HG02610 (cell line): ENCODE data around the gene DDX51.
A peak's percentile ranks its signal among the peaks of the same experiment; 100 is the strongest.
"Not testable (repeated sequence)": the region's sequence is repeated elsewhere in the genome, so short reads cannot be mapped to it uniquely, and the experiment has no call there.

ENCODE experiments used
- ATAC-seq: cut with Tn5 transposase; IDR thresholded peaks from one replicate; pipeline ENCODE4 v1.9.1; 2021; ENCODE audit warnings: mild to moderate bottlenecking, moderate library complexity; ENCODE audit not compliant: unreplicated experiment

Gene DDX51

DNA sequence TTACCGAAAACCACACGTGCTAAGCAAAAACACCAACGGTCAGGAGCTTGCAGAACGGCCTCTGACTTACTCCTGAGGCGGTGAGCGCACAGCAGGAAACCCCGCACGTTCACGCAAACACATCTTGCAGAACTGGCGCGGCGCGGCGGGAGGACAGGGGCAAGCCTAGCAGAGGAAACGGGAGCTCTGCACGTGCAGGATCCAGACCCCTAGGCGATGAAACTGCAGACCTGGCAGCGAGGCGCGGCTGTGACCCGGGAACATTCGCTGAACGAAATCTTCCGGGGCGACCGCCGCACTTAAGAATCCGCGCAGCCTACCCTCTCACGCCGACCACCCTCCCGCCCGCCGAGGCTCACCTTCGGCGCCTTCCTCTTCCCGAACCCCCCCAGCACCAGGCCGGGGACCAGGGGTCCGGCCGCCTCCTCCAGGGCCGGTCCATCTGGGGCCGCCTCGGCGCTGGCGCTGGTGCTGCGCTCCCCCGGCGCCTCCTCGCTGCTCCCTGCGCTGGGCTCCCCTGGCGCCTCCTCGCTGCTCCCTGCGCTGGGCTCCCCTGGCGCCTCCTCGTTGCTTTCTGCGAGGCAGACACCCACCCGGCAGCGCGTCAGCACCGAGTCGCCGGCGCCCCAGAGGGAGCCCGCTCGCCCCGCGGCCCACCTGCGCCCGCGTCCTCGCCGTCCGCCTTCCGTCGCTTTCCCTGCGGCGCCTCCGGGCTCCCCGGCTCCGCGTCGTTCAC is 615 bp downstream of the DDX51 start:
- ATAC-seq = peak; percentile 18

GRCh38 chr12:132142679-132143335 is 1.3 kb downstream of the DDX51 start:
- no peak for ATAC-seq

DNA sequence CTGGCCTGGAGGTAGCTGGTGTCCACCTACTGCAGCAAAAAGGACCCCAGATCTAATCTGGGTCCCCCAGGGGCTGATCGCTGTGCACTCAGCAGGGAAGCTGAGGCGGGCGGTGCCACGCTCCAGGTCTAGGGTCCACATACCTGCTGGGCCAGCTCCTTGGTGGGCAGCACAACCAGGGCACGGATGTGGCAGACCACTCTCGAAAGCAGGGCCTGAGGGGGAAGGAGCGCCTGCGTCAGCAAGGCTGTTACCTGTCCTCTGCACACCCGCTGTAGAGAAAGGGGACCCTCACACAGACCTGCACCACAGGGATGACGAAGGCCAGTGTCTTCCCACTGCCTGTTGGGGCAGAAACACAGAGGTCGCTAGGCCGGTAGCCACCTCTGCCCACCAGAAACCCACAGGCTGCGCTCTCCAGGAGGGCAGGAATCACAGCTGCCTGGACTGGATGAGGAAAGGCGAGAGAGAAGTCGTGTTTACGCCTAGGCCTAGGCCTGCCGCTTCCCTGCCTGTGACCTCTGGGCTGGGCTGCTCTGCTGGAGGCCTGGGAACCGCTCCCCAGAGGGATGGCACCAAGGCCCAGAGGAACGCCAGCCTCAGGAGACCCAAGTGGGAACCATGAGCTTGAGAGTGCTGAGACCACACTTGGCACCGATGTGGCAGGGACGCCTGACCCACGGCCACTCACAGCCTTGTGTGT is 2.0 kb downstream of the DDX51 start:
- ATAC-seq = no peak

GRCh38 chr12:132140918-132141841 is 2.9 kb downstream of the DDX51 start:
- no peak for ATAC-seq

DNA sequence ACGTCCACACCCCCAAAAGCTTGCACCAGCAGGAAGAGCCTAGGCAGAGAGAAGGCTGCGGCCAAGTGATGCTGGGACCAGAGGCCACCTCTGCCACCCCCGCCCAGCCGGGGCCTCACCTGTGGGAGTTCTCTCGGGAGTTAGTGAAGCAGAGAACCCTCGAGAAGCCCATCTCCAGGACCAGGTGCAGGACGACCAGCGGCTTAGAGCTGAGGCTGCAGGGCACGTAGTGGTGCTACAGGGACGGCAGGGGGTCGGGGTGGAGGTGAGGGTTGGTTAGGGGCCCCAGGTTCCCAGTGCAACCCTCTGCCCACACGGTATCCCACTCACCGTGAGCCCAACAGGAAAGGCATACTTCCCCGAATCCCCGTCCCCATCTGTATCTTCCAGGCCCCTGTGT is 3.6 kb downstream of the DDX51 start:
- ATAC-seq = no peak

DNA sequence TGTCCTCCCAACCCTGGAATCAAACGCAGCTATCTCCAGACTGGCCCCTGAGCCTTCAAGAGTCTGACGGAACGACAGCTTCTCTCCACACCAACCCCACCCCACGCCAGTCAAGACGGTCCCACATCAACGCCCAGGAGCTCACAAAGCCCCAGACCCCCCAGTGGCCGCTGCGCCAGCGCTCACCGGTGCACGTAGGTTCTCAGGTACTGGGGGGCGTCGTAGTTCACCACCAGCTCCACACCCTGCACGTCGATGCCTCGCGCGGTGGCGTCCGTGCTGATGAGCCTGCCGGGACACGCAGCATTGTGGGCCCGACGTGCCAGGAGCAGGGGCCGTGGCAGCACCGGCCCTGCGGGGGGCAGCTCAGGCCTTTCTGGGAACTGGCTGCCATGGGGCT is 4.2 kb downstream of the DDX51 start:
- no peak for ATAC-seq

GRCh38 chr12:132138941-132139871 is 4.9 kb downstream of the DDX51 start:
- ATAC-seq = no peak

DNA sequence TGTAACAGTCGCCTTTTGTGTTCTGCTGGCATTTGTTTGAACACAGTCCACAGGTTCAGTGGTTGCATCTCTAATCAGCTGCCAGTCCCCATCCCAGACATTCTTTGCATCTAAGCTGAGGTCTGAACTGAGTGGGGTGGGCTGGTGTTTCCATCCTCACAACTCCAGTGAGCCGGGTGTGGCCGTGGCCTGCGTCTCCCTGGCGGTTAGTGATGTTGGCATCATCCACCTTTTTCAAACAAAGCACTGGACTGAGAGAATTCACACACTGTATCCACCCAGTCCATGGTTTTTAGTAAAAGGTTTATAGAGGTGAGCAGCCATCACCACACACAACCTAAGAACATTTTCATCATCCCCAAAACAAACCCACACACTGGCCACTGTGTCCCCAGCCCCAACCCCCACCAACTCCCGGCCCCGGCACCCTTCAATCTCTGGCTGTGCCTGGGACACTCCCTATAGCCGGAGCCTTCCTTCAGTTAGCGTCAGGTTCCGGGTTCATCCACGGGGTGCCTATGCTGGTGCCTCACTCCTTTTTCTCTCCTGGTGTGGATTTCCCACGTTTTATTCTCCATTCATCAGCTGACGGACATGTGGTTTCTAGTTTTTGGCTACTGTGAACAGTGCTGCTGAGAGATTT is 6.5 kb downstream of the DDX51 start:
- ATAC-seq = no peak

DNA sequence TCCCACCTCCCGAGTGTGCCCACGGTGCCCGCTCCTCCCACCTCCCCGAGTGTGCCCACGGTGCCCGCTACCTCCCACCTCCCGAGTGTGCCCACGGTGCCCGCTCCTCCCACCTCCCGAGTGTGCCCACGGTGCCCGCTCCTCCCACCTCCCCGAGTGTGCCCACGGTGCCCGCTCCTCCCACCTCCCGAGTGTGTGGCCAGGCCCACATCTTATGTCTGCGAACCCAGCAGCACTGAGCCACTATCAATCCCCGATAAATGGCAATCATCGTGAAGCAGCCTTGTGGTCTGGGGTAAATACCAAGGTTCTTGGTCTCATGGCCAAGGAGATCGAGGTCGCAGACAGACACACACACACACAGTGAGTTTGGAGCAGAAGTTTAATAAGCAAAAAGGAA is 7.9 kb downstream of the DDX51 start:
- not testable (repeated sequence) for ATAC-seq

- ATAC-seq = not testable (repeated sequence)
These were observed 9.4 kb downstream of the DDX51 start for GRCh38 chr12:132134653-132135183.

- ATAC-seq = no peak
These were observed 10.0 kb downstream of the DDX51 start for GRCh38 chr12:132133952-132134652.

DNA sequence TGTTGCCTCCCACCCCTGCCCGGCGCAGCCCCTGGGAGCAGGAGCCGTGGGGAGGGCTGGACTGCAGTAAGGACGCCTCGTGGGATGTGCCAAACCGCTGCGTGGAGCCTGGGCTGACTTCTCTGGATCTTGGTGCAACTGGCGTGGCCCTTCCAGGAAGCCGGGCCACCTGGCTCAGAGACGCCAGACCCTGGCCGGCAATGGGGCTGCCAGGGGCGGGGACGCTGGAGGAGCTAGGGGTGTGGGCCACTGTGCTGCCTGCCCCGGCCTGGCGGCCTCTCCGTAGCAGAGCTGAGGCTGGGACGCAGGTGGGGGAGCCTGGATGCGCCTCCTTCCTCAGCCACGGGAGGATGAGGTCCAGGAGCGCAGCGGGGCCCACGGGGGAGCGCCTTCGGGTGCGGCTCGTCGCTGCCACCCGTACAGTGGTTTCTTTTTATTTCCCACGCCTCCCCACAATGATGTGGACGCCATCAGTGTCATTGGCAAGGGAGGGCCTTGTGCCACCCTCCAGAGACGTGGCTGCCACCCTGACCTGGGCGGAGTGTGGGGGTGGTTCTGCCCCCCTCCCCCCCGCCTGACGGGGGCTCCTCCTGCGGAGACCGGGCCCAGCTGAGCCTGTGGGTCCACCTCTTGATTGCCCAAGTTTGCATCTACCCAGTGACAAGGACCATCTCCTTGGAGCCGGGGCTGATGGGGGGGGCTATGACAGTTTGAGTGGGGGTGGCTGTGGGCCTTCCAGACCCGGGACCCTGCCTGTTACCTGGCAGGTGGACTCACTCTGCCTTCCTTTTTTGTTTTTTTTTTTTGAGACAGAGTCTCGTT is 11.3 kb downstream of the DDX51 start:
- ATAC-seq = no peak

DNA sequence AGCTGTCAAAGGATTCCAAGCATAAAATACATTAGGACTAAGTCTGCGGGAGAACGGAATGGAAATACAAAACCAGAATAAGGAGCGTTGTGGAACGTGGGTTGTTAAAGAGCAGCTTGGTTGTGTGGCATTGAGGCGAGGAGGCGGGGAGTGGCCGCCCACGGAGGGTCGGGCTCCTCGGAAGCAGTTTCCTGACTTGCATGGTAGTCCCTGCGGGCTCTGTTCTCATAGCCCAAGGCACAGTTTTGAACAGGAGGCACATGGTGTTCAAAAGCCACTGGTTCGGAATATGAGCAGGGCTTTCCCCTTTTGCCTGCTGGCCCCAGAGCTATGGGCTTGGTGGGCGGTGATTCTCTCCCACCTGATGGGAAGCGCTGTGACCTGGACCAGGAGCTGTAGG is 12.2 kb downstream of the DDX51 start:
- ATAC-seq = no peak

- no peak for ATAC-seq
These were observed 12.9 kb downstream of the DDX51 start for GRCh38 chr12:132131229-132131628.

DNA sequence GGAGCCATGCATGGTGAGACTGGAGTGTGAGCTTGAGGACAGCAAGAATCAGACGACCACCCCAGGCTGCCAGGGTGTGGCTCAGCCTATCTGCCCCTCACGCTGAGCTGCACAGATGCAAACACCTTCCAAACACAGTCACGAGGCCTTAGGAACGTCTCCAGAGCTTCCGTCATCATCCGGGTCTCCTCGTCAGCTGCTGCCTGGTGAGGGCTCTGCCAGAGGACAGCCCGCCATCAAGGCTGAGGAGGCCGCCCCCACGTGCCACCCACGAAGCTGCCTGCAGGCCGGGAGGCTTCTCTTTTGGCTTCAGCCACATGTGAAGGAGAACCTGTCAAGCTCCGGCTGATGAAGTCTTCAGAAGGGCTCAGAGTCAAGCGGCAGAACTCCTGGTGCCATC is 13.4 kb downstream of the DDX51 start:
- no peak for ATAC-seq

DNA sequence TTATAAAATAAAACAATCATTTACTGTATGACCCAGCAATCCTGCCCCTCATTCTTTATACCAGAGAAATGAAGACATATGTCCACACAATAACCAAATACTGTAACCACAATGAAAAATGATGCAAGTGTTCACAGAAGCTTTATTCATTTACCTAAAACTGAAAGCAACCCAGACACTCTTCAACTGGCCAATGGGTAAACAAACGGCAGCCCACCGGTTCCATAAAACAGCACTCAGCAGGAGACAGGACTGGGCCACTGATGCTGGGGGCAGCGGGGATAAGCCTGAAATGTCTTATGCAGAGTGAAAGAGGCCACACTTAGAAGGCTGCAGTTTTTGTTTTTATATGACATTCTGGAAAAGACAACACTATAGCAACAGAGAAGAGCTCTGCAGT is 15.1 kb downstream of the DDX51 start:
- ATAC-seq = no peak

- no peak for ATAC-seq
These were observed 17.1 kb downstream of the DDX51 start for GRCh38 chr12:132127041-132127440.

- no peak for ATAC-seq
These were observed 18.4 kb downstream of the DDX51 start for GRCh38 chr12:132125736-132126135.
